Fibroblast of pulmonary artery (primary cell): ENCODE measurements around the gene CACNA2D4.

Experiments
- DNase-seq: peaks from one replicate; pipeline ENCODE4 v3.0.0-alpha.2; 2010; ENCODE audit warnings: low read depth
- H3K4me3 ChIP-seq: replicated peaks from 2 replicates; pipeline ENCODE4 v1.5.1; 2011; ENCODE audit warnings: low read depth, mild to moderate bottlenecking, control low read depth, low read length, moderate library complexity
- TF ChIP-seq, protein P1 (sequence below): IDR thresholded peaks from 2 replicates; pipeline ENCODE4 v1.5.1; 2011; ENCODE audit warnings: mild to moderate bottlenecking, control low read depth, low read length, inconsistent platforms; ENCODE audit errors: missing control alignments

CACNA2D4 gene

DNA sequence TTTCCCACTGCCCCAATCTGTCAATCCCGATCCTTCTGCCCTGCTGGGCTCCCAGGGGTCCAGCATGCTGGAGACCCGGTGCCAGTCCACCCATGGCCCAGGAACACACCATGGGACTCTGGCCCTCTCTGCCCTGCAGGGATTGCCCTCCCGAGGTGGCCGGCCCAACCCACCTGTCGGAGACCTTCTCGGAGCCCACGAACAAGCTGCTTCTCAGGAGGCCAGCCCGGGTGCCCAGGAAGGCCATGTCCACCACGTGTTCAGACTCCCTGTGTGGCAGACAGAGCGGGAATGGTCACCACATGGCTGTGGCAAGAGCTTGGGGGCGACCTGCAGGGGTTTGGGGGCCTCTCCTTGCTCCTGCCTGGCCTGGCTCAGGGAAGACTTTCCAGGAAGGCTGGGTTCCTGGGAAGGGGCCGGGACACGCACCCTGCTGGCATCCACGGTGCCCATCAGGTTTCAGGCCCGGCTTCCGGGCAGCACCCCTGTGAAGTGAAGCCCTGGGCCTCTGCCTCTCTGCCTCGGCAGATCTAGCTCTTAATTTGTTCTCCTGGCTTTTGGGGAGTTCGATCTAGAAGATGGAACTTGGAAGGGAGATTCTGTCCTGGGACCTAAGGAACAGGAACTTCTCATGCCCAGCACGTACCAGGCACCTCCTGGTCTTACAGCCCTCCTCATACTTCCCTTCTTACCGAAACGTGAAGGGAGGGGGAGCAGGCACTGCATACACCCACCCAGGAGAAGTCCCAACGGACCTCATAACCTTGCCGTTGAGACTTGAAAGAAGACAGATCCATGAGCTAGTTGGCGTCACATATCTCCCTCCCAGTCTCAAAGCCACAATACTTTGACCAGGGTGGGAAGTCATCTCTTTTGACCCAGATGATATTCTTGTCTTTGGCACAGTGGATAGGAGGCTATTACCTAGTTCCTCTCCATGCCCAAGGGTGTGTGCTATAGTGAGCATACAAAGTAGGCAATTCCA, 71.7 kb downstream of the CACNA2D4 start:
- DNase-seq = no peak
- TF ChIP-seq, protein P1, sequence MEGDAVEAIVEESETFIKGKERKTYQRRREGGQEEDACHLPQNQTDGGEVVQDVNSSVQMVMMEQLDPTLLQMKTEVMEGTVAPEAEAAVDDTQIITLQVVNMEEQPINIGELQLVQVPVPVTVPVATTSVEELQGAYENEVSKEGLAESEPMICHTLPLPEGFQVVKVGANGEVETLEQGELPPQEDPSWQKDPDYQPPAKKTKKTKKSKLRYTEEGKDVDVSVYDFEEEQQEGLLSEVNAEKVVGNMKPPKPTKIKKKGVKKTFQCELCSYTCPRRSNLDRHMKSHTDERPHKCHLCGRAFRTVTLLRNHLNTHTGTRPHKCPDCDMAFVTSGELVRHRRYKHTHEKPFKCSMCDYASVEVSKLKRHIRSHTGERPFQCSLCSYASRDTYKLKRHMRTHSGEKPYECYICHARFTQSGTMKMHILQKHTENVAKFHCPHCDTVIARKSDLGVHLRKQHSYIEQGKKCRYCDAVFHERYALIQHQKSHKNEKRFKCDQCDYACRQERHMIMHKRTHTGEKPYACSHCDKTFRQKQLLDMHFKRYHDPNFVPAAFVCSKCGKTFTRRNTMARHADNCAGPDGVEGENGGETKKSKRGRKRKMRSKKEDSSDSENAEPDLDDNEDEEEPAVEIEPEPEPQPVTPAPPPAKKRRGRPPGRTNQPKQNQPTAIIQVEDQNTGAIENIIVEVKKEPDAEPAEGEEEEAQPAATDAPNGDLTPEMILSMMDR = no peak
- H3K4me3 ChIP-seq = no peak overlapping the region

- no peak for DNase-seq
- no peak overlapping the region for H3K4me3 ChIP-seq
- TF ChIP-seq, protein P1 = no peak
These were observed 72.6 kb downstream of the CACNA2D4 start for GRCh38 chr12:1845886-1846285.

GRCh38 chr12:1845427-1845826, 73.0 kb downstream of the CACNA2D4 start:
- TF ChIP-seq, protein P1 = no peak
- DNase-seq = no peak

DNA sequence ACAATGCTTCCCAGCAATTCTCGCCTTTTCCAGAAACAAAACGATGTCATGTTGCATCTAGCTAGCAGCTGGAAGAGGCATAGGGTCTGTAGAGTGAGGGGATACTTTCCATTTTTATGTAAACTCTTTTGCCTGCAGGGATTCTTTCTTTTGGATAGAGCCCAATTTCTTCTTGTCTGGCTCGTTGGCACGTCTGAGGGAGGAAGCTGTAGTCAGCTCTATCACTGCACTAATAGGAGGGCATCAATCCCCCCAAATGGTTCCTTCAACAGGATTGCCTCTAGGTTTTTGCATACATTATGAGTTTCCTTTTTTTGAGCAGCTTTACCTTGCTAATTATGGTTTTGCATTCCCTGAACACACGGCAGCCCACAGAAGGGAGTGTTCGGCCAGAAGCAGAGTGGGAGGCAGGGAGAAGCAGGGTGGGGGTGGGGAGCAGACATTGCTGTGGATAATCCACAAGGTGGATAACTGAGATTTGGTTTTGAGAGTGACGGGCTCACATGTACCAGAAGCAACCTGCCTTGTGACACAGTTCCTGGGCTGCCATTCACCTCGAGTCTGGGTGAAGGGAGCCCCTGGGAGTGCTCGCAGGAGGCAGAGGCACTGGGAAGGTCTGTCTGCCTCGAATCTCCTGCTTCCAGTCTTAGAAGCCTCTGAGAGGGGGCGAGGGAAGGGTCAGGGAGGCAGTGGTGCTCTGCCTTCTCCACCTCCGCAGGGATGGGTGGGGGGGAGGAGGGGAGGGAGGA, 73.6 kb downstream of the CACNA2D4 start:
- no peak overlapping the region for H3K4me3 ChIP-seq
- TF ChIP-seq, protein P1 = no peak
- DNase-seq = no peak

More at GRCh38 chr12:1845427-1845826, 73.0 kb downstream of the CACNA2D4 start:
- no peak overlapping the region for H3K4me3 ChIP-seq

DNA sequence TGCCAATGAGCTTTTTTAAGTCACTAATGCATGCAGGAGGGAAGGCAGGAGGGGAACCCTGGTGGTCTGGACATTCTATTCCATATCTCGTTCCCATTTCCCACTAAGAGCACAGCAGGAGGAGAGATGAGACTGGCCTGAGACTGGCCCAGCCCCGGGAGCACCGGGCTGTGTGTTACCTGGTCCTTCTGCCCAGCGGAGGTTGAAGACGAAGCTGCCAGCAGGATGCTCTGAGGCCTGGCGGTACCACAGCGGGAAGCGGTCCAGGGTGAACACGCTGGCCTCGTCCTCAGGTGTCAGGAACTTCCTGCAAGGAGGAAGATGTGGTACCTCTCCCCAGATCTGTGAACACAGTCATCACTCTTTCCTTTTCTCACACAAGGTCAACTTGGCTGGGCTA, 74.2 kb downstream of the CACNA2D4 start:
- no peak overlapping the region for H3K4me3 ChIP-seq
- DNase-seq = no peak
- TF ChIP-seq, protein P1 = no peak

DNA sequence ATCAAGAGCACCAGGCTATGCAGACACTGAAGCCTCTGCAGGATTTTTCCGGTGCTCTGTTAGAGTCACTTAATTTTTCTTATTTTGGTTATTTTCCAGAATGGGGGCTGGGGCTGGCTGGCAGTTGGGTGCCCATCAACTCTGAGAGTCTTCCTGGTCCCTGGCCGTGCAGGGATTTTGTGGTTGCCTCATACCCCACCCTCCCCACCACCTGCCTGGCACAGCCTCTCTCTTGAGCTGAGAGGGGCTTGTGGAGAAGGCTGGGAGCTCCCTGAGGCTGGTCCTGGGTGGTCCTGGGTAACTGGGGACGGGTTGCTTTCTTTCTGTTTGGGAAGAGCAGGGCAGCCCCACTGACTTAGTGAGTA, 74.8 kb downstream of the CACNA2D4 start:
- no peak overlapping the region for H3K4me3 ChIP-seq
- TF ChIP-seq, protein P1 = no peak
- DNase-seq = no peak
